ENCODE measurements around the gene LLGL2. TPM values are rescaled to one million over a fixed set of nuclear protein-coding genes. Genes with fewer than 3 reads are reported as not detected.
"Not testable (repeated sequence)": the region's sequence is repeated elsewhere in the genome, so short reads cannot be mapped to it uniquely, and the experiment has no call there.

The LLGL2 gene
- total RNA-seq, 1 donor from 2014 or later = 33.1 TPM

- H3K36me3 Mint-ChIP-seq = no peaks in the 10 kb centered on the region
- no peak for TF ChIP-seq CTCF (IDR thresholded peaks at IDR 0.05; ENCODE audit: unreplicated experiment)
- no peak overlapping the region for H3K27ac Mint-ChIP-seq
- DNase-seq (ENCODE audit: low spot score in 2 of 2, unreplicated experiment in 2 of 2) = no peak
- H3K4me3 Mint-ChIP-seq = no peak overlapping the region
- H3K27me3 Mint-ChIP-seq (ENCODE audit: low read depth) = no peaks in the 10 kb centered on the region
- H3K4me1 Mint-ChIP-seq = peaks cover 2% of the 10 kb centered on the region
- no peaks in the 10 kb centered on the region for H3K9me3 Mint-ChIP-seq
These were observed 50.2 kb downstream of the LLGL2 start for GRCh38 chr17:75575728-75576127.

GRCh38 chr17:75576661-75577060 lies 51.2 kb downstream of the LLGL2 start:
- no peaks in the 10 kb centered on the region for H3K9me3 Mint-ChIP-seq
- H3K4me3 Mint-ChIP-seq = no peak overlapping the region
- TF ChIP-seq CTCF (IDR thresholded peaks at IDR 0.05; ENCODE audit: unreplicated experiment) = no peak

GRCh38 chr17:75581121-75581725 lies 55.7 kb downstream of the LLGL2 start:
- not testable (repeated sequence) for H3K27me3 Mint-ChIP-seq (ENCODE audit: low read depth); H3K4me1 Mint-ChIP-seq; H3K4me3 Mint-ChIP-seq; H3K27ac Mint-ChIP-seq; DNase-seq (ENCODE audit: low spot score in 2 of 2, unreplicated experiment in 2 of 2); H3K36me3 Mint-ChIP-seq; H3K9me3 Mint-ChIP-seq

More at GRCh38 chr17:75576661-75577060, 51.2 kb downstream of the LLGL2 start:
- no peak for DNase-seq (ENCODE audit: low spot score in 2 of 2, unreplicated experiment in 2 of 2)
- Mint-ChIP-seq H3K36me3 (no peaks in the 10 kb centered on the region), H3K27me3 (ENCODE audit: low read depth) (no peaks in the 10 kb centered on the region), H3K4me1 (peaks cover 2% of the 10 kb centered on the region), H3K27ac (no peak overlapping the region)

- not testable (repeated sequence) for H3K9me3 Mint-ChIP-seq; H3K27ac Mint-ChIP-seq; H3K4me1 Mint-ChIP-seq; H3K36me3 Mint-ChIP-seq; H3K4me3 Mint-ChIP-seq; H3K27me3 Mint-ChIP-seq (ENCODE audit: low read depth); DNase-seq (ENCODE audit: low spot score in 2 of 2, unreplicated experiment in 2 of 2)
These were observed 57.7 kb downstream of the LLGL2 start for GRCh38 chr17:75583197-75583596.

GRCh38 chr17:75584849-75585175 lies 59.3 kb downstream of the LLGL2 start:
- DNase-seq (ENCODE audit: low spot score in 2 of 2, unreplicated experiment in 2 of 2) = no peak
- Mint-ChIP-seq H3K36me3 (no peaks in the 10 kb centered on the region), H3K4me1 (peaks cover 5% of the 10 kb centered on the region), H3K27ac (no peak overlapping the region), H3K9me3 (no peaks in the 10 kb centered on the region), H3K4me3 (no peak overlapping the region), H3K27me3 (ENCODE audit: low read depth) (peaks cover 3% of the 10 kb centered on the region)
- no peak for TF ChIP-seq CTCF (IDR thresholded peaks at IDR 0.05; ENCODE audit: unreplicated experiment)

GRCh38 chr17:75587675-75588595 lies 62.4 kb downstream of the LLGL2 start, which contains the start of gene MYO15B:
MYO15B (plus strand) TSS chr17:75587800; CDS start chr17:75588058, 258 bp downstream.
- Mint-ChIP-seq H3K9me3 (no peaks in the 10 kb centered on the region), H3K36me3 (no peaks in the 10 kb centered on the region), H3K27ac (peak within 1 kb of the TSS; percentile 47), H3K4me1 (peaks cover 5% of the 10 kb centered on the region), H3K27me3 (ENCODE audit: low read depth) (peaks cover 3% of the 10 kb centered on the region), H3K4me3 (peak within 1 kb of the TSS; percentile 67)
- TF ChIP-seq CTCF (IDR thresholded peaks at IDR 0.05; ENCODE audit: unreplicated experiment) = no peak
- DNase-seq (ENCODE audit: low spot score in 2 of 2, unreplicated experiment in 2 of 2) = peak; percentile 58 to 82
